IMR-90 (cell line): ENCODE results near the gene PSD2. TPM values are rescaled to one million over a fixed set of nuclear protein-coding genes. Genes with fewer than 3 reads are reported as not detected.

Experiments
- ATAC-seq: fragments of 200-7000 bp; cut with Tn5 transposase; 2 replicates; pipeline ENCODE4 v1.9.1; 2020; ENCODE audit warnings: low read depth, mild to moderate bottlenecking, moderate library complexity
- BruUV-seq: library from RNA; stranded (reverse); fragments of 400-500 nt; replicated peaks from 2 replicates; lab custom pipeline; 2021; lab: Mats Ljungman, UMichigan
- CTCF ChIA-PET: fragments of 300-600 bp; formaldehyde crosslinking; extraction: SDS; loops from one replicate; lab custom pipeline; 2021; ENCODE audit warnings: antibody characterized with exemption; lab: Yijun Ruan, JAX
- POLR2A ChIA-PET: fragments of 300-600 bp; sonication (Branson Sonifier 250); formaldehyde crosslinking; loops from one replicate; lab custom pipeline; 2022; ENCODE audit warnings: antibody characterized with exemption; ENCODE audit not compliant: unreplicated experiment; lab: Charles Lee
- DNase-seq: peaks from one replicate; pipeline ENCODE4 v3.0.0; 2013
- H2AFZ ChIP-seq: replicated peaks from 2 replicates; pipeline ENCODE3; 2013; ENCODE audit warnings: low read length, mild to moderate bottlenecking; ENCODE audit not compliant: poor library complexity
- H2AK5ac ChIP-seq: 2 replicates; pipeline ENCODE4 v1.6.1; 2013; ENCODE audit warnings: low read depth, low read length, inconsistent platforms
- H2AK9ac ChIP-seq: replicated peaks from 2 replicates; pipeline ENCODE3; 2013; ENCODE audit warnings: mild to moderate bottlenecking, low read depth, low read length, moderate library complexity; ENCODE audit not compliant: poor library complexity
- H2BK120ac ChIP-seq: 2 replicates; pipeline ENCODE4 v1.6.1; 2013; ENCODE audit warnings: low read depth, low read length, inconsistent platforms
- H2BK15ac ChIP-seq: 3 replicates; pipeline ENCODE4 v1.6.1; 2013; ENCODE audit warnings: low read depth, low read length, inconsistent platforms
- H2BK20ac ChIP-seq: 2 replicates; pipeline ENCODE4 v1.6.1; 2013; ENCODE audit warnings: low read depth, mild to moderate bottlenecking, inconsistent platforms, low read length, moderate library complexity
- H2BK5ac ChIP-seq: 2 replicates; pipeline ENCODE4 v1.6.1; 2013; ENCODE audit warnings: mild to moderate bottlenecking, low read depth, low read length, inconsistent platforms; ENCODE audit not compliant: poor library complexity, severe bottlenecking
- H3K14ac ChIP-seq: replicated peaks from 2 replicates; pipeline ENCODE4 v1.6.1; 2013; ENCODE audit warnings: low read depth, low read length, inconsistent platforms
- H3K18ac ChIP-seq: 2 replicates; pipeline ENCODE4 v1.6.1; 2013; ENCODE audit warnings: low read depth, low read length, control low read depth
- H3K23ac ChIP-seq: 2 replicates; pipeline ENCODE4 v1.6.1; 2013; ENCODE audit warnings: low read depth, low read length, inconsistent platforms
- H3K27ac ChIP-seq: 2 replicates; pipeline ENCODE4 v1.5.1; 2013; ENCODE audit warnings: mild to moderate bottlenecking, control low read depth, low read length; ENCODE audit not compliant: insufficient read depth
- H3K27me3 ChIP-seq: 2 replicates; pipeline ENCODE4 v1.6.1; 2013; ENCODE audit warnings: low read length; ENCODE audit not compliant: control insufficient read depth, insufficient read depth
- H3K36me3 ChIP-seq: 2 replicates; pipeline ENCODE4 v1.6.1; 2013; ENCODE audit warnings: low read length, mixed read lengths; ENCODE audit not compliant: control insufficient read depth, insufficient read depth
- H3K4ac ChIP-seq: 2 replicates; pipeline ENCODE4 v1.6.1; 2013; ENCODE audit warnings: low read depth, low read length, inconsistent platforms
- H3K4me1 ChIP-seq: 2 replicates; pipeline ENCODE4 v1.6.1; 2013; ENCODE audit warnings: low read length, mixed read lengths; ENCODE audit not compliant: control insufficient read depth, insufficient read depth
- H3K4me2 ChIP-seq: 2 replicates; pipeline ENCODE4 v1.6.1; 2013; ENCODE audit warnings: low read depth, mild to moderate bottlenecking, control low read depth, low read length, moderate library complexity
- H3K4me3 ChIP-seq: 2 replicates; pipeline ENCODE4 v1.5.1; 2013; ENCODE audit warnings: low read depth, mild to moderate bottlenecking, control low read depth, low read length, moderate library complexity; ENCODE audit not compliant: insufficient read depth
- H3K56ac ChIP-seq: 2 replicates; pipeline ENCODE4 v1.6.1; 2013; ENCODE audit warnings: low read length, inconsistent platforms; ENCODE audit not compliant: insufficient read depth; ENCODE audit errors: extremely low read depth
- H3K79me1 ChIP-seq, 2 experiments: 2 replicates each; pipeline ENCODE4 v1.6.1; 2013; ENCODE audit warnings: low read length in 2 of 2, inconsistent platforms in 1 of 2, low read depth in 1 of 2
- H3K9ac ChIP-seq: 2 replicates; pipeline ENCODE4 v1.6.1; 2013; ENCODE audit warnings: low read depth, low read length, control low read depth
- H3K9me1 ChIP-seq: 2 replicates; pipeline ENCODE4 v1.6.1; 2013; ENCODE audit warnings: low read length, inconsistent platforms; ENCODE audit not compliant: insufficient read depth
- H3K9me3 ChIP-seq: 2 replicates; pipeline ENCODE4 v1.6.1; 2013; ENCODE audit warnings: low read length; ENCODE audit not compliant: control insufficient read depth, insufficient read depth
- H4K20me1 ChIP-seq: 2 replicates; pipeline ENCODE4 v1.6.1; 2013; ENCODE audit warnings: low read length, inconsistent platforms; ENCODE audit not compliant: insufficient read depth
- H4K5ac ChIP-seq: 2 replicates; pipeline ENCODE4 v1.6.1; 2013; ENCODE audit warnings: mild to moderate bottlenecking, low read depth, low read length, control low read depth
- H4K8ac ChIP-seq, 2 experiments: 2 replicates each; pipeline ENCODE4 v1.6.1; 2013; ENCODE audit warnings: low read depth in 2 of 2, low read length in 2 of 2, control low read depth in 1 of 2, inconsistent platforms in 1 of 2
- H4K91ac ChIP-seq: 2 replicates; pipeline ENCODE4 v1.6.1; 2013; ENCODE audit warnings: low read depth, low read length, inconsistent platforms; ENCODE audit not compliant: insufficient read depth
- BHLHE40 ChIP-seq: fragments of 150-350 bp; IDR thresholded peaks from 2 replicates; pipeline ENCODE4 v1.6.1; 2016; ENCODE audit warnings: mild to moderate bottlenecking, low read depth, low read length
- CEBPB ChIP-seq: IDR thresholded peaks from 2 replicates; pipeline ENCODE4 v1.6.1; 2012; ENCODE audit warnings: low read depth, low read length, improper control_type of control experiment
- CHD1 ChIP-seq: IDR thresholded peaks from 2 replicates; pipeline ENCODE4 v1.6.1; 2012; ENCODE audit warnings: low read depth, low read length, improper control_type of control experiment
- ELK1 ChIP-seq: fragments of 150-350 bp; IDR thresholded peaks from 2 replicates; pipeline ENCODE4 v1.6.1; 2016; ENCODE audit warnings: low read depth, mild to moderate bottlenecking, low read length, moderate library complexity, borderline replicate concordance
- FOS ChIP-seq: fragments of 150-350 bp; IDR thresholded peaks from 2 replicates; pipeline ENCODE4 v1.6.1; 2016; ENCODE audit warnings: low read depth, low read length
- MAFK ChIP-seq: IDR thresholded peaks from 2 replicates; pipeline ENCODE4 v1.6.1; 2012; ENCODE audit warnings: low read depth, low read length, improper control_type of control experiment
- MAZ ChIP-seq: IDR thresholded peaks from 2 replicates; pipeline ENCODE4 v1.6.1; 2012; ENCODE audit warnings: low read depth, mild to moderate bottlenecking, low read length, improper control_type of control experiment, moderate library complexity, borderline replicate concordance
- MXI1 ChIP-seq: IDR thresholded peaks from 2 replicates; pipeline ENCODE4 v1.6.1; 2012; ENCODE audit warnings: low read depth, mild to moderate bottlenecking, low read length, moderate library complexity, borderline replicate concordance
- NFE2L2 ChIP-seq: fragments of 150-350 bp; IDR thresholded peaks from 2 replicates; pipeline ENCODE4 v1.6.1; 2016; ENCODE audit warnings: low read depth, mild to moderate bottlenecking, low read length
- POLR2A ChIP-seq: IDR thresholded peaks from 2 replicates; pipeline ENCODE4 v1.6.1; 2012; ENCODE audit warnings: mild to moderate bottlenecking, low read depth, low read length
- RAD21 ChIP-seq: IDR thresholded peaks from 2 replicates; pipeline ENCODE4 v1.6.1; 2012; ENCODE audit warnings: low read length, improper control_type of control experiment
- RCOR1 ChIP-seq: IDR thresholded peaks from 2 replicates; pipeline ENCODE4 v1.6.1; 2012; ENCODE audit warnings: mild to moderate bottlenecking, low read length, improper control_type of control experiment; ENCODE audit not compliant: insufficient replicate concordance
- RFX5 ChIP-seq: IDR thresholded peaks from 2 replicates; pipeline ENCODE4 v1.8.0; 2012; ENCODE audit warnings: low read depth, mild to moderate bottlenecking, low read length, moderate library complexity
- SMC3 ChIP-seq: fragments of 150-350 bp; IDR thresholded peaks from 2 replicates; pipeline ENCODE4 v1.6.1; 2016; ENCODE audit warnings: low read depth, mild to moderate bottlenecking, antibody characterized with exemption, low read length, moderate library complexity
- USF2 ChIP-seq: fragments of 150-350 bp; IDR thresholded peaks from 2 replicates; pipeline ENCODE4 v1.6.1; 2017; ENCODE audit warnings: mild to moderate bottlenecking, antibody characterized with exemption, low read length, low read depth
- WGBS, 2 experiments: methylation state at CpG; one replicate each; pipeline versions ENCODE4 v1.1.5 to v1.1.7; 2013; ENCODE audit warnings: missing lambda C conversion rate in 2 of 2; ENCODE audit not compliant: insufficient read length in 1 of 2; ENCODE audit errors: extremely low coverage in 2 of 2; 5-methylcytosine and 5-hydroxymethylcytosine counted together
- dilution Hi-C: fragments of 300-500 bp; cut with HindIII; formaldehyde crosslinking; loops from one replicate; pipeline ENCODE4 v1.14.3; 2018; ENCODE audit warnings: low sequenced_read_pairs; ENCODE audit not compliant: unreplicated experiment
- in situ Hi-C: fragments of 300-500 bp; cut with MboI; formaldehyde crosslinking; loops from 3 replicates; pipeline ENCODE4 v1.14.3; 2019; ENCODE audit warnings: low sequenced_read_pairs, inconsistent platforms, mixed read lengths
- intact Hi-C: fragments of 100-400 bp; cut with micrococcal nuclease; formaldehyde crosslinking; loops from 2 replicates; pipeline ENCODE4 v1.10.0; 2022
- polyA plus RNA-seq, 3 experiments: library from polyadenylated mRNA; depleted of rRNA; stranded (reverse); fragments of >200 nt; gene quantifications; 2 replicates each; pipeline ENCODE4 v1.2.3, GENCODE V29; 2012; ENCODE audit warnings: low replicate concordance in 1 of 3
- total RNA-seq: library from RNA; depleted of rRNA; stranded (reverse); fragments of >200 nt; gene quantifications from 2 replicates; pipeline ENCODE4 v1.2.3, GENCODE V29; 2012
- TF ChIP-seq, protein P1 (sequence below): conservative IDR thresholded peaks from 2 replicates; pipeline ENCODE4 v1.5.1; 2012; ENCODE audit warnings: mild to moderate bottlenecking, low read depth, low read length, improper control_type of control experiment

Gene PSD2
- total and polyA plus RNA-seq, 2 of the 4 experiments (the other 2 are of a cell fraction) = 0.05 TPM; not detected in 1

GRCh38 chr5:139806111-139806510, 10.5 kb downstream of the PSD2 start:
- Histone ChIP-seq H3K4ac (no peak overlapping the region), H3K4me2 (no peak overlapping the region), H3K9me1 (peaks cover 2% of the 10 kb centered on the region; the same call in 1 of the 2 replicates), H3K4me1 (no peaks in the 10 kb centered on the region), H3K18ac (no peak overlapping the region), H3K23ac (no peak overlapping the region), H2AFZ (no peak overlapping the region), H3K14ac (no peak overlapping the region), H3K27ac (no peak overlapping the region), H4K5ac (no peak overlapping the region), H4K8ac (no peak overlapping the region), H2BK120ac (no peak overlapping the region), H3K79me1 (no peaks in the 10 kb centered on the region), H4K91ac (no peak overlapping the region), H2AK9ac (no peak overlapping the region), H3K9ac (no peak overlapping the region), H2BK15ac (no peak overlapping the region), H3K27me3 (peaks cover 48% of the 10 kb centered on the region), H3K9me3 (no peaks in the 10 kb centered on the region), H2AK5ac (no peak overlapping the region), H2BK5ac (no peak overlapping the region), H3K36me3 (no peaks in the 10 kb centered on the region), H2BK20ac (no peak overlapping the region), H3K56ac (no peak overlapping the region), H4K20me1 (no peaks in the 10 kb centered on the region), H3K4me3 (no peak overlapping the region)
- TF ChIP-seq MAFK (no peak), CEBPB (no peak), RFX5 (no peak), RCOR1 (no peak), FOS (no peak), POLR2A (no peak), SMC3 (no peak), USF2 (no peak), RAD21 (no peak), BHLHE40 (no peak), MAZ (no peak), NFE2L2 (no peak), MXI1 (no peak), ELK1 (no peak), CHD1 (no peak)
- TF ChIP-seq, protein P1, sequence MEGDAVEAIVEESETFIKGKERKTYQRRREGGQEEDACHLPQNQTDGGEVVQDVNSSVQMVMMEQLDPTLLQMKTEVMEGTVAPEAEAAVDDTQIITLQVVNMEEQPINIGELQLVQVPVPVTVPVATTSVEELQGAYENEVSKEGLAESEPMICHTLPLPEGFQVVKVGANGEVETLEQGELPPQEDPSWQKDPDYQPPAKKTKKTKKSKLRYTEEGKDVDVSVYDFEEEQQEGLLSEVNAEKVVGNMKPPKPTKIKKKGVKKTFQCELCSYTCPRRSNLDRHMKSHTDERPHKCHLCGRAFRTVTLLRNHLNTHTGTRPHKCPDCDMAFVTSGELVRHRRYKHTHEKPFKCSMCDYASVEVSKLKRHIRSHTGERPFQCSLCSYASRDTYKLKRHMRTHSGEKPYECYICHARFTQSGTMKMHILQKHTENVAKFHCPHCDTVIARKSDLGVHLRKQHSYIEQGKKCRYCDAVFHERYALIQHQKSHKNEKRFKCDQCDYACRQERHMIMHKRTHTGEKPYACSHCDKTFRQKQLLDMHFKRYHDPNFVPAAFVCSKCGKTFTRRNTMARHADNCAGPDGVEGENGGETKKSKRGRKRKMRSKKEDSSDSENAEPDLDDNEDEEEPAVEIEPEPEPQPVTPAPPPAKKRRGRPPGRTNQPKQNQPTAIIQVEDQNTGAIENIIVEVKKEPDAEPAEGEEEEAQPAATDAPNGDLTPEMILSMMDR = no peak
- ATAC-seq (no peak), DNase-seq (no peak)
- in situ Hi-C loops = no loop called here
- no CpG with 5 or more reads among the region's 4 CpGs for WGBS, 2 experiments
- BruUV-seq = no TSS peak
- ChIA-PET CTCF (no interaction called here), POLR2A (no interaction called here)
- dilution Hi-C loops = no loop called here
- intact Hi-C loops = loop anchor here (5.0 kb wide), 1 partner anchor 36 kb away; no protein-coding TSS in a partner anchor
